Mammary epithelial cell (primary cell): ENCODE measurements around the gene MLN.

Experiments used
- EZH2 ChIP-seq: IDR thresholded peaks from 2 replicates; pipeline ENCODE4 v1.6.1; 2012; ENCODE audit warnings: low read length, inconsistent platforms, borderline replicate concordance
- TF ChIP-seq, protein P1 (sequence below), 2 donors: IDR thresholded peaks in 1 of 2; conservative IDR thresholded peaks in 1 of 2; 2 replicates each; pipeline ENCODE4 v1.5.1; 2011 to 2012; ENCODE audit warnings: inconsistent platforms in 2 of 2, low read length in 2 of 2, mild to moderate bottlenecking in 2 of 2, control low read depth in 1 of 2, low read depth in 1 of 2; ENCODE audit not compliant: insufficient read depth in 1 of 2; ENCODE audit errors: extremely low read depth in 1 of 2

- TF ChIP-seq, protein P1, sequence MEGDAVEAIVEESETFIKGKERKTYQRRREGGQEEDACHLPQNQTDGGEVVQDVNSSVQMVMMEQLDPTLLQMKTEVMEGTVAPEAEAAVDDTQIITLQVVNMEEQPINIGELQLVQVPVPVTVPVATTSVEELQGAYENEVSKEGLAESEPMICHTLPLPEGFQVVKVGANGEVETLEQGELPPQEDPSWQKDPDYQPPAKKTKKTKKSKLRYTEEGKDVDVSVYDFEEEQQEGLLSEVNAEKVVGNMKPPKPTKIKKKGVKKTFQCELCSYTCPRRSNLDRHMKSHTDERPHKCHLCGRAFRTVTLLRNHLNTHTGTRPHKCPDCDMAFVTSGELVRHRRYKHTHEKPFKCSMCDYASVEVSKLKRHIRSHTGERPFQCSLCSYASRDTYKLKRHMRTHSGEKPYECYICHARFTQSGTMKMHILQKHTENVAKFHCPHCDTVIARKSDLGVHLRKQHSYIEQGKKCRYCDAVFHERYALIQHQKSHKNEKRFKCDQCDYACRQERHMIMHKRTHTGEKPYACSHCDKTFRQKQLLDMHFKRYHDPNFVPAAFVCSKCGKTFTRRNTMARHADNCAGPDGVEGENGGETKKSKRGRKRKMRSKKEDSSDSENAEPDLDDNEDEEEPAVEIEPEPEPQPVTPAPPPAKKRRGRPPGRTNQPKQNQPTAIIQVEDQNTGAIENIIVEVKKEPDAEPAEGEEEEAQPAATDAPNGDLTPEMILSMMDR (conservative IDR thresholded peaks at IDR 0.05 in 1 of 2, IDR thresholded peaks at IDR 0.05 in 1 of 2; ENCODE audit: extremely low read depth in 1 of 2, insufficient read depth in 1 of 2, low read depth in 1 of 2, low read length in 2 of 2) = no peak
- no peak for TF ChIP-seq EZH2
Measured at GRCh38 chr6:33751771-33752645, 51.8 kb downstream of the MLN start.
